Colonic mucosa (tissue), 4 donors: ENCODE results near the gene LRRN3. TPM values are rescaled to one million over a fixed set of nuclear protein-coding genes. Genes with fewer than 3 reads are reported as not detected.

Source experiments
- DNase-seq: peaks from one replicate; pipeline ENCODE4 v3.0.0-alpha.2; 2020
- H3K27ac ChIP-seq: fragments of 200-600 bp; one replicate; pipeline ENCODE4 v1.8.0; 2021
- H3K27me3 ChIP-seq: fragments of 200-600 bp; one replicate; pipeline ENCODE4 v1.8.0; 2021
- H3K36me3 ChIP-seq: fragments of 200-600 bp; one replicate; pipeline ENCODE4 v1.8.0; 2021
- H3K4me1 ChIP-seq: fragments of 200-600 bp; one replicate; pipeline ENCODE4 v1.8.0; 2021; ENCODE audit warnings: mild to moderate bottlenecking
- H3K4me3 ChIP-seq: fragments of 200-600 bp; one replicate; pipeline ENCODE4 v1.8.0; 2021
- H3K9ac ChIP-seq, 2 donors: one replicate each; pipeline ENCODE4 v1.7.0; 2013; ENCODE audit warnings: control low read depth in 2 of 2, low read depth in 2 of 2, low read length in 2 of 2
- H3K9me3 ChIP-seq: fragments of 200-600 bp; one replicate; pipeline ENCODE4 v1.8.0; 2021
- intact Hi-C: fragments of 100-400 bp; cut with DNase I; formaldehyde crosslinking; loops from one replicate; pipeline ENCODE4 v1.14.1; 2022
- total RNA-seq, 2 donors: library from RNA; stranded (reverse); fragmentation: NEBNext Ultra II Directional in 1 of 2; extraction: Animal tissue kit (Norgen Biotek cat#: 25700) in 1 of 2; gene quantifications; one replicate each; pipeline ENCODE4 v1.2.1, GENCODE V29; 2021
- TF ChIP-seq, protein P1 (sequence below): fragments of 200-600 bp; IDR thresholded peaks from one replicate; pipeline ENCODE4 v1.8.0; 2022; ENCODE audit warnings: antibody characterized with exemption, mild to moderate bottlenecking
- donor health status: healthy.
- donor health status: DM: no; HTN: no; CAD: no.
- donor health status: DM: no; HTN: no; CAD: no.

Gene LRRN3
- total RNA-seq, 2 donors from 2014 or later = 0.35 to 0.42 TPM

DNA sequence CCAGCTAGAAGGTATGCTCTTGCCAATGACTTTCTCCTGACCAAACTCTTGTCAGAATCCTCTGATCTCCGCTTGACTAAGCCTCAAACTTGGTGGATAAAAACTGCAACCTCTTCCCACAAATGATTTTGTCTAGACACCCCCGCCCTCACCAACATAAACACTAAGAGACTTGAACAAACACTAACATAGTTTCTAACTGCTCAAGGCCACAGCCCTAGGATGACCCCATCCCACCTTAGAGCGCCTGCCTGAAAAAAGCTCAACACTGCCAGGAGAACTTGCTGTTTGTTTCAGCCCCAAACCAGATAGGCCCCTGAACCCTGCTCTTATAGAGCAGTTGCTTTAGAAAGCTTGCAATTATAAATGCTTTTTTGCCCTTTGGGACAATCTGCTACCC lies 71.8 kb downstream of the LRRN3 start:
- H3K9me3 ChIP-seq = no peaks in the 10 kb centered on the region
- no peaks in the 10 kb centered on the region for H3K36me3 ChIP-seq
- no peak for DNase-seq
- no peak overlapping the region for H3K9ac ChIP-seq
- no peaks in the 10 kb centered on the region for H3K27me3 ChIP-seq
- TF ChIP-seq, protein P1, sequence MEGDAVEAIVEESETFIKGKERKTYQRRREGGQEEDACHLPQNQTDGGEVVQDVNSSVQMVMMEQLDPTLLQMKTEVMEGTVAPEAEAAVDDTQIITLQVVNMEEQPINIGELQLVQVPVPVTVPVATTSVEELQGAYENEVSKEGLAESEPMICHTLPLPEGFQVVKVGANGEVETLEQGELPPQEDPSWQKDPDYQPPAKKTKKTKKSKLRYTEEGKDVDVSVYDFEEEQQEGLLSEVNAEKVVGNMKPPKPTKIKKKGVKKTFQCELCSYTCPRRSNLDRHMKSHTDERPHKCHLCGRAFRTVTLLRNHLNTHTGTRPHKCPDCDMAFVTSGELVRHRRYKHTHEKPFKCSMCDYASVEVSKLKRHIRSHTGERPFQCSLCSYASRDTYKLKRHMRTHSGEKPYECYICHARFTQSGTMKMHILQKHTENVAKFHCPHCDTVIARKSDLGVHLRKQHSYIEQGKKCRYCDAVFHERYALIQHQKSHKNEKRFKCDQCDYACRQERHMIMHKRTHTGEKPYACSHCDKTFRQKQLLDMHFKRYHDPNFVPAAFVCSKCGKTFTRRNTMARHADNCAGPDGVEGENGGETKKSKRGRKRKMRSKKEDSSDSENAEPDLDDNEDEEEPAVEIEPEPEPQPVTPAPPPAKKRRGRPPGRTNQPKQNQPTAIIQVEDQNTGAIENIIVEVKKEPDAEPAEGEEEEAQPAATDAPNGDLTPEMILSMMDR = no peak
- intact Hi-C loops = no loop called here
- no peaks in the 10 kb centered on the region for H3K4me1 ChIP-seq
- no peak overlapping the region for H3K4me3 ChIP-seq
- no peak overlapping the region for H3K27ac ChIP-seq

- Histone ChIP-seq H3K27me3 (no peaks in the 10 kb centered on the region), H3K4me3 (no peak overlapping the region), H3K36me3 (no peaks in the 10 kb centered on the region), H3K9me3 (no peaks in the 10 kb centered on the region), H3K27ac (no peak overlapping the region), H3K4me1 (no peaks in the 10 kb centered on the region), H3K9ac (no peak overlapping the region)
- intact Hi-C loops = no loop called here
- no peak for DNase-seq
- TF ChIP-seq, protein P1 = no peak
Measured at GRCh38 chr7:111164442-111164841, 73.5 kb downstream of the LRRN3 start.

DNA sequence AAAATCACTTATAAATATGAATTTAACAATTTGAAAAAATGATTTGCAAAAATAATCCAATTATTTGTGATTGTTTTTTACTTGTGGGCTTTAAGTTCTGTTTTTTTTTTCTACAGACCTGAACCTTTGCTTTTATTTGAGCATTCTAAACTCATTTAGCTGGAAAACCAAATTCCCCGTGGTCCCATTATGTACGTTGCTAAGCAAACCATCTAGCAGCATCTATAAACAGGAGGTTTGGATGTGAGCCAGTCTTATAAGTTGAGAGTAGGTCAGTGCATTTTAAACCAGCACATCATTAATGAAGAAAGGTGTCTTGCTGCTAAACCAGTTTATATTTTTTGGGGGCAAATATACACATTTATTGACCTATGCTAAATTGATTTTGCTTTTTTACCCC lies 77.3 kb downstream of the LRRN3 start:
- Histone ChIP-seq H3K9me3 (no peaks in the 10 kb centered on the region), H3K27ac (no peak overlapping the region), H3K9ac (no peak overlapping the region), H3K4me3 (no peak overlapping the region), H3K4me1 (no peaks in the 10 kb centered on the region), H3K36me3 (no peaks in the 10 kb centered on the region), H3K27me3 (no peaks in the 10 kb centered on the region)
- TF ChIP-seq, protein P1 = no peak
- intact Hi-C loops = no loop called here
- DNase-seq = no peak

DNA sequence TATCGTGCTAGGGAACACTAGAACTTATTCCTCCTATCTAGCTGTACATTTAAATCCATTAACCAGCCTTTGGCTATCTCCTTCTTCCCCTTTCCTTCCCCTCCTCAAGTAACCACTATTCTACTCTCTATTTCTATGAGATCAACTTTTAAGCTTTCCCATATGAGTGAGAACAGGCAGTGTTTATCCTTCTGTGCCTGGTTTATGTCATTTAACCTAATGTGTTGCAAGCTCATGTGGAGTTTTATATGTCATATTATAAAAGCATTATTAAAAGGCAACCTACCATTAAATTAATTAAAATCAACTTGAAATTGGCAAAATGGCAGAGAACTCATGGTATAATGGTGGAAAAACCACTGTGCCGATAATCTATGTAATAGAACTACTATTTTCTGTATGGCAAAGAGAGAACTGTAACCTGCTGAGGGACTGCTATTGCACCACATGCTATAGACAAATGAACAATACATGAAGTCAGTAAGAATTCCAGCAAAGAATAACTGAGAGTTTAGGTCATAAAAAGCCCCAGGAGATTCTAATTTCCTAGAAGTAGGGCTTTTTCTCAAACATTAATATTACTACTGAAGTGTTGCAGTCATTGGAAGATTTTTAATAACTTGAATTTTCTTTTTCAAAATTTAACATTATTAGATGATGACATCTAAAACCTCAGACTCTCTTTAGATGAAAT lies 81.8 kb downstream of the LRRN3 start:
- no peak overlapping the region for H3K27ac ChIP-seq
- no peak overlapping the region for H3K4me3 ChIP-seq
- no peaks in the 10 kb centered on the region for H3K4me1 ChIP-seq
- no peaks in the 10 kb centered on the region for H3K27me3 ChIP-seq
- H3K9me3 ChIP-seq = no peaks in the 10 kb centered on the region
- TF ChIP-seq, protein P1 = no peak
- intact Hi-C loops = no loop called here
- no peak overlapping the region for H3K9ac ChIP-seq
- no peaks in the 10 kb centered on the region for H3K36me3 ChIP-seq
- DNase-seq = no peak

DNA sequence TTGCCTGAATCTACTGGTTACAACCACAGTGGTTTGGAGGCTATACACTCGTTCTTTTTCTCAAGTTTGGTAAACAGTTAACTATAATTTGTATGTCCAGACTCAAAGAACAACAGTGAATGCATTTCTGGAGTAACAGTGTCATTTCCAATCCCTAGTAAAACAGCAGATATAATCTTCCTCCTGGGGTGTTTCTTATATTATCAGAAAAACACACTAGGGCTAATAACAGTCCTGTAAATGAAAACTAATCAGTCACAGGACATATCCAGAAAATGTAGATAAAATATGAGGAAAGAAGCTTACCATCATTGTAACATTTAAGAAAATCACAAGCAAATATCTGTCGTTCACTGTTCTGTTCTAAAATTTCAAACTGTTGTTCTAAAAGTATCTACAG lies 82.6 kb downstream of the LRRN3 start:
- no peak for DNase-seq
- Histone ChIP-seq H3K4me1 (no peaks in the 10 kb centered on the region), H3K4me3 (no peak overlapping the region), H3K27me3 (no peaks in the 10 kb centered on the region), H3K36me3 (no peaks in the 10 kb centered on the region), H3K27ac (no peak overlapping the region), H3K9ac (no peak overlapping the region), H3K9me3 (no peaks in the 10 kb centered on the region)
- TF ChIP-seq, protein P1 = no peak
- intact Hi-C loops = no loop called here
